K562 (cell line): ENCODE measurements around the gene CHTOP. TPM values are rescaled to one million over a fixed set of nuclear protein-coding genes. Genes with fewer than 3 reads are reported as not detected.

Experiments used
- COPS2 ChIP-seq: fragments of 450-650 bp; conservative IDR thresholded peaks from 2 replicates; pipeline ENCODE4 v1.6.1; 2016; ENCODE audit warnings: mild to moderate bottlenecking, moderate library complexity
- TCF7 ChIP-seq: sonication (generic); IDR thresholded peaks from 2 replicates; pipeline ENCODE4 v1.6.1; 2016; ENCODE audit warnings: antibody characterized with exemption, borderline replicate concordance
- ZNF551 ChIP-seq: fragments of 250-450 bp; sonication (Bioruptor Pico); IDR thresholded peaks from 2 replicates; pipeline ENCODE4 v1.5.0; 2021; ENCODE audit warnings: mild to moderate bottlenecking, moderate library complexity
- polyA plus RNA-seq, 8 experiments: library from polyadenylated mRNA; depleted of rRNA in 4 of 8; stranded (reverse) in 5 of 8; unstranded in 3 of 8; fragments of >200 nt; fragmentation: Nextera tagmentation in 2 of 8; fragmentation: Illumina TruSeq in 1 of 8; extraction: Ambion mirVana in 2 of 8; extraction: Trizol in 1 of 8; gene quantifications; 2 replicates each; pipeline versions ENCODE4 v1.2.1 to v1.2.3, GENCODE V29; 2011 to 2014; ENCODE audit warnings: inconsistent platforms in 1 of 8, missing spikeins in 1 of 8
- total RNA-seq, 7 experiments: library from RNA; depleted of rRNA in 6 of 7; stranded (reverse); fragments of >200 nt in 6 of 7; fragmentation: Illumina TruSeq in 2 of 7; extraction: Trizol in 2 of 7; gene quantifications; 2 replicates each; pipeline versions ENCODE4 v1.2.1 to v1.2.3, GENCODE V29; 2011 to 2021; ENCODE audit warnings: low replicate concordance in 1 of 7
- TF ChIP-seq, protein P1 (sequence below): fragments of 200-600 bp; sonication (generic); IDR thresholded peaks from one replicate; pipeline ENCODE4 v1.6.1; 2012; ENCODE audit warnings: mild to moderate bottlenecking, low read depth, low read length, inconsistent platforms
- TF ChIP-seq, protein P2 (sequence below): fragments of 250-450 bp; sonication (Bioruptor Pico); IDR thresholded peaks from 2 replicates; pipeline ENCODE4 v1.5.0; 2021; ENCODE audit warnings: mild to moderate bottlenecking, borderline replicate concordance
- TF ChIP-seq, protein P3 (sequence below): fragments of 450-650 bp; IDR thresholded peaks from 2 replicates; pipeline ENCODE4 v1.7.1; 2018; ENCODE audit warnings: mild to moderate bottlenecking, low read depth; ENCODE audit not compliant: partially characterized antibody
- TF ChIP-seq, protein P4 (sequence below): sonication (generic); formaldehyde crosslinking; IDR thresholded peaks from 2 replicates; pipeline ENCODE4 v1.8.0; 2022; ENCODE audit warnings: mild to moderate bottlenecking, missing genetic modification reagents

CHTOP gene
- total and polyA plus RNA-seq, 9 of the 15 experiments (the other 6 are each of a cell fraction or from before 2014, with no cell fraction given) = 10.2 to 91.8 (median 60.8) TPM

DNA sequence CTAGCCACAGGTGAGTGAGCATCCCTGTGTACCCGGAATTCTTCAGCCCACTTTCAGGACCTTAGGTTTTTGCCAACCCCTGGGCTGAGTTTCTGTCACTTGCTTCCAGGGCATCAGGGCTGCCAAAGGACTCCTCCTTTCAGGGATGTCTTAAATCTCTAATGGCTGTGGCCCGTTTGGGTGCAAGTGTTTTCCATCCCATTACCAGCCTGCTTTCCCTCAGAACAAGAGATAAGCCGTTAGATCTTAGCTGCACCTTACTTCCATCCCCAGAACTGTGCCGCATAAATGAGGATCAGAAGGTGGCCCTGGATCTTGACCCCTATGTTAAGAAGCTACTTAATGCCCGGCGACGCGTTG, 25.3 kb downstream of the CHTOP start (continued):
- TF ChIP-seq, protein P1, sequence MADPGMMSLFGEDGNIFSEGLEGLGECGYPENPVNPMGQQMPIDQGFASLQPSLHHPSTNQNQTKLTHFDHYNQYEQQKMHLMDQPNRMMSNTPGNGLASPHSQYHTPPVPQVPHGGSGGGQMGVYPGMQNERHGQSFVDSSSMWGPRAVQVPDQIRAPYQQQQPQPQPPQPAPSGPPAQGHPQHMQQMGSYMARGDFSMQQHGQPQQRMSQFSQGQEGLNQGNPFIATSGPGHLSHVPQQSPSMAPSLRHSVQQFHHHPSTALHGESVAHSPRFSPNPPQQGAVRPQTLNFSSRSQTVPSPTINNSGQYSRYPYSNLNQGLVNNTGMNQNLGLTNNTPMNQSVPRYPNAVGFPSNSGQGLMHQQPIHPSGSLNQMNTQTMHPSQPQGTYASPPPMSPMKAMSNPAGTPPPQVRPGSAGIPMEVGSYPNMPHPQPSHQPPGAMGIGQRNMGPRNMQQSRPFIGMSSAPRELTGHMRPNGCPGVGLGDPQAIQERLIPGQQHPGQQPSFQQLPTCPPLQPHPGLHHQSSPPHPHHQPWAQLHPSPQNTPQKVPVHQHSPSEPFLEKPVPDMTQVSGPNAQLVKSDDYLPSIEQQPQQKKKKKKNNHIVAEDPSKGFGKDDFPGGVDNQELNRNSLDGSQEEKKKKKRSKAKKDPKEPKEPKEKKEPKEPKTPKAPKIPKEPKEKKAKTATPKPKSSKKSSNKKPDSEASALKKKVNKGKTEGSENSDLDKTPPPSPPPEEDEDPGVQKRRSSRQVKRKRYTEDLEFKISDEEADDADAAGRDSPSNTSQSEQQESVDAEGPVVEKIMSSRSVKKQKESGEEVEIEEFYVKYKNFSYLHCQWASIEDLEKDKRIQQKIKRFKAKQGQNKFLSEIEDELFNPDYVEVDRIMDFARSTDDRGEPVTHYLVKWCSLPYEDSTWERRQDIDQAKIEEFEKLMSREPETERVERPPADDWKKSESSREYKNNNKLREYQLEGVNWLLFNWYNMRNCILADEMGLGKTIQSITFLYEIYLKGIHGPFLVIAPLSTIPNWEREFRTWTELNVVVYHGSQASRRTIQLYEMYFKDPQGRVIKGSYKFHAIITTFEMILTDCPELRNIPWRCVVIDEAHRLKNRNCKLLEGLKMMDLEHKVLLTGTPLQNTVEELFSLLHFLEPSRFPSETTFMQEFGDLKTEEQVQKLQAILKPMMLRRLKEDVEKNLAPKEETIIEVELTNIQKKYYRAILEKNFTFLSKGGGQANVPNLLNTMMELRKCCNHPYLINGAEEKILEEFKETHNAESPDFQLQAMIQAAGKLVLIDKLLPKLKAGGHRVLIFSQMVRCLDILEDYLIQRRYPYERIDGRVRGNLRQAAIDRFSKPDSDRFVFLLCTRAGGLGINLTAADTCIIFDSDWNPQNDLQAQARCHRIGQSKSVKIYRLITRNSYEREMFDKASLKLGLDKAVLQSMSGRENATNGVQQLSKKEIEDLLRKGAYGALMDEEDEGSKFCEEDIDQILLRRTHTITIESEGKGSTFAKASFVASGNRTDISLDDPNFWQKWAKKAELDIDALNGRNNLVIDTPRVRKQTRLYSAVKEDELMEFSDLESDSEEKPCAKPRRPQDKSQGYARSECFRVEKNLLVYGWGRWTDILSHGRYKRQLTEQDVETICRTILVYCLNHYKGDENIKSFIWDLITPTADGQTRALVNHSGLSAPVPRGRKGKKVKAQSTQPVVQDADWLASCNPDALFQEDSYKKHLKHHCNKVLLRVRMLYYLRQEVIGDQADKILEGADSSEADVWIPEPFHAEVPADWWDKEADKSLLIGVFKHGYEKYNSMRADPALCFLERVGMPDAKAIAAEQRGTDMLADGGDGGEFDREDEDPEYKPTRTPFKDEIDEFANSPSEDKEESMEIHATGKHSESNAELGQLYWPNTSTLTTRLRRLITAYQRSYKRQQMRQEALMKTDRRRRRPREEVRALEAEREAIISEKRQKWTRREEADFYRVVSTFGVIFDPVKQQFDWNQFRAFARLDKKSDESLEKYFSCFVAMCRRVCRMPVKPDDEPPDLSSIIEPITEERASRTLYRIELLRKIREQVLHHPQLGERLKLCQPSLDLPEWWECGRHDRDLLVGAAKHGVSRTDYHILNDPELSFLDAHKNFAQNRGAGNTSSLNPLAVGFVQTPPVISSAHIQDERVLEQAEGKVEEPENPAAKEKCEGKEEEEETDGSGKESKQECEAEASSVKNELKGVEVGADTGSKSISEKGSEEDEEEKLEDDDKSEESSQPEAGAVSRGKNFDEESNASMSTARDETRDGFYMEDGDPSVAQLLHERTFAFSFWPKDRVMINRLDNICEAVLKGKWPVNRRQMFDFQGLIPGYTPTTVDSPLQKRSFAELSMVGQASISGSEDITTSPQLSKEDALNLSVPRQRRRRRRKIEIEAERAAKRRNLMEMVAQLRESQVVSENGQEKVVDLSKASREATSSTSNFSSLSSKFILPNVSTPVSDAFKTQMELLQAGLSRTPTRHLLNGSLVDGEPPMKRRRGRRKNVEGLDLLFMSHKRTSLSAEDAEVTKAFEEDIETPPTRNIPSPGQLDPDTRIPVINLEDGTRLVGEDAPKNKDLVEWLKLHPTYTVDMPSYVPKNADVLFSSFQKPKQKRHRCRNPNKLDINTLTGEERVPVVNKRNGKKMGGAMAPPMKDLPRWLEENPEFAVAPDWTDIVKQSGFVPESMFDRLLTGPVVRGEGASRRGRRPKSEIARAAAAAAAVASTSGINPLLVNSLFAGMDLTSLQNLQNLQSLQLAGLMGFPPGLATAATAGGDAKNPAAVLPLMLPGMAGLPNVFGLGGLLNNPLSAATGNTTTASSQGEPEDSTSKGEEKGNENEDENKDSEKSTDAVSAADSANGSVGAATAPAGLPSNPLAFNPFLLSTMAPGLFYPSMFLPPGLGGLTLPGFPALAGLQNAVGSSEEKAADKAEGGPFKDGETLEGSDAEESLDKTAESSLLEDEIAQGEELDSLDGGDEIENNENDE = no peak
- TF ChIP-seq ZNF551 (no peak), COPS2 (no peak), TCF7 (no peak)
- TF ChIP-seq, protein P2, sequence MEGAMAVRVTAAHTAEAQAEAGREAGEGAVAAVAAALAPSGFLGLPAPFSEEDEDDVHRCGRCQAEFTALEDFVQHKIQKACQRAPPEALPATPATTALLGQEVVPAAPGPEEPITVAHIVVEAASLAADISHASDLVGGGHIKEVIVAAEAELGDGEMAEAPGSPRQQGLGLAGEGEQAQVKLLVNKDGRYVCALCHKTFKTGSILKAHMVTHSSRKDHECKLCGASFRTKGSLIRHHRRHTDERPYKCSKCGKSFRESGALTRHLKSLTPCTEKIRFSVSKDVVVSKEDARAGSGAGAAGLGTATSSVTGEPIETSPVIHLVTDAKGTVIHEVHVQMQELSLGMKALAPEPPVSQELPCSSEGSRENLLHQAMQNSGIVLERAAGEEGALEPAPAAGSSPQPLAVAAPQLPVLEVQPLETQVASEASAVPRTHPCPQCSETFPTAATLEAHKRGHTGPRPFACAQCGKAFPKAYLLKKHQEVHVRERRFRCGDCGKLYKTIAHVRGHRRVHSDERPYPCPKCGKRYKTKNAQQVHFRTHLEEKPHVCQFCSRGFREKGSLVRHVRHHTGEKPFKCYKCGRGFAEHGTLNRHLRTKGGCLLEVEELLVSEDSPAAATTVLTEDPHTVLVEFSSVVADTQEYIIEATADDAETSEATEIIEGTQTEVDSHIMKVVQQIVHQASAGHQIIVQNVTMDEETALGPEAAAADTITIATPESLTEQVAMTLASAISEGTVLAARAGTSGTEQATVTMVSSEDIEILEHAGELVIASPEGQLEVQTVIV (CRISPR knock-in tag) = no peak
- TF ChIP-seq, protein P3, sequence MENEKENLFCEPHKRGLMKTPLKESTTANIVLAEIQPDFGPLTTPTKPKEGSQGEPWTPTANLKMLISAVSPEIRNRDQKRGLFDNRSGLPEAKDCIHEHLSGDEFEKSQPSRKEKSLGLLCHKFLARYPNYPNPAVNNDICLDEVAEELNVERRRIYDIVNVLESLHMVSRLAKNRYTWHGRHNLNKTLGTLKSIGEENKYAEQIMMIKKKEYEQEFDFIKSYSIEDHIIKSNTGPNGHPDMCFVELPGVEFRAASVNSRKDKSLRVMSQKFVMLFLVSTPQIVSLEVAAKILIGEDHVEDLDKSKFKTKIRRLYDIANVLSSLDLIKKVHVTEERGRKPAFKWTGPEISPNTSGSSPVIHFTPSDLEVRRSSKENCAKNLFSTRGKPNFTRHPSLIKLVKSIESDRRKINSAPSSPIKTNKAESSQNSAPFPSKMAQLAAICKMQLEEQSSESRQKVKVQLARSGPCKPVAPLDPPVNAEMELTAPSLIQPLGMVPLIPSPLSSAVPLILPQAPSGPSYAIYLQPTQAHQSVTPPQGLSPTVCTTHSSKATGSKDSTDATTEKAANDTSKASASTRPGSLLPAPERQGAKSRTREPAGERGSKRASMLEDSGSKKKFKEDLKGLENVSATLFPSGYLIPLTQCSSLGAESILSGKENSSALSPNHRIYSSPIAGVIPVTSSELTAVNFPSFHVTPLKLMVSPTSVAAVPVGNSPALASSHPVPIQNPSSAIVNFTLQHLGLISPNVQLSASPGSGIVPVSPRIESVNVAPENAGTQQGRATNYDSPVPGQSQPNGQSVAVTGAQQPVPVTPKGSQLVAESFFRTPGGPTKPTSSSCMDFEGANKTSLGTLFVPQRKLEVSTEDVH = no peak
- TF ChIP-seq, protein P4, sequence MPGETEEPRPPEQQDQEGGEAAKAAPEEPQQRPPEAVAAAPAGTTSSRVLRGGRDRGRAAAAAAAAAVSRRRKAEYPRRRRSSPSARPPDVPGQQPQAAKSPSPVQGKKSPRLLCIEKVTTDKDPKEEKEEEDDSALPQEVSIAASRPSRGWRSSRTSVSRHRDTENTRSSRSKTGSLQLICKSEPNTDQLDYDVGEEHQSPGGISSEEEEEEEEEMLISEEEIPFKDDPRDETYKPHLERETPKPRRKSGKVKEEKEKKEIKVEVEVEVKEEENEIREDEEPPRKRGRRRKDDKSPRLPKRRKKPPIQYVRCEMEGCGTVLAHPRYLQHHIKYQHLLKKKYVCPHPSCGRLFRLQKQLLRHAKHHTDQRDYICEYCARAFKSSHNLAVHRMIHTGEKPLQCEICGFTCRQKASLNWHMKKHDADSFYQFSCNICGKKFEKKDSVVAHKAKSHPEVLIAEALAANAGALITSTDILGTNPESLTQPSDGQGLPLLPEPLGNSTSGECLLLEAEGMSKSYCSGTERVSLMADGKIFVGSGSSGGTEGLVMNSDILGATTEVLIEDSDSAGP (CRISPR knock-in tag) = no peak
